ENCODE data around the gene AFG3L2. TPM values are rescaled to one million over a fixed set of nuclear protein-coding genes. Genes with fewer than 3 reads are reported as not detected.

AFG3L2 gene
- total RNA-seq, 1 experiment from 2014 or later: 73.5 TPM

GRCh38 chr18:12335503-12335902 is 41.5 kb downstream of the AFG3L2 start:
- H3T11ph ChIP-seq (ENCODE audit: low read length): no peak overlapping the region
- H4K91ac ChIP-seq (ENCODE audit: insufficient read length, low read depth, low read length): no peak overlapping the region
- H3K9me3 ChIP-seq (ENCODE audit: control insufficient read depth, low read depth, low read length): no peaks in the 10 kb centered on the region
- H3K79me1 ChIP-seq (ENCODE audit: insufficient read depth, low read depth, low read length, poor library complexity, severe bottlenecking): no peaks in the 10 kb centered on the region
- Mint-ChIP-seq H3K36me3 (ENCODE audit: insufficient read depth in 1 of 3, low read depth in 3 of 3) (peaks cover 16 to 24% (median 18%) of the 10 kb centered on the region in 3 experiments), H3K4me3 (peak overlapping the region; percentile 28 to 71), H3K9me3 (peaks cover 0 to 5% of the 10 kb centered on the region in 2 experiments; a peak in 2 of 5 replicates), H3K27me3 (ENCODE audit: low read depth) (no peaks in the 10 kb centered on the region), H3K27ac (peak overlapping the region; percentile 93 to 99 (median 94)), H3K4me1 (peaks cover 50 to 57% of the 10 kb centered on the region in 2 experiments)
- no peak overlapping the region for H3K9ac ChIP-seq (ENCODE audit: extremely low read depth, insufficient read length, low read length)
- no peak overlapping the region for H3K4me2 ChIP-seq (ENCODE audit: insufficient read depth, insufficient read length, low read length)
- H2BK15ac ChIP-seq (ENCODE audit: low read depth, low read length): no peak overlapping the region
- H4K20me1 ChIP-seq (ENCODE audit: control insufficient read depth, insufficient read depth, insufficient read length): no peaks in the 10 kb centered on the region
- no peaks in the 10 kb centered on the region for H3K79me2 ChIP-seq (ENCODE audit: insufficient read depth, low read length)
- no peak overlapping the region for H2AFZ ChIP-seq (ENCODE audit: low read length)
- H3K4me1 ChIP-seq (ENCODE audit: insufficient read depth, low read length): peaks cover 33% of the 10 kb centered on the region; the same call in 1 of the 2 replicates
- DNase-seq: no peak
- no peak overlapping the region for H3K23ac ChIP-seq (ENCODE audit: insufficient read length, low read depth, low read length)
- H3K27me3 ChIP-seq (ENCODE audit: insufficient read depth, low read length): no peaks in the 10 kb centered on the region
- H3K23me2 ChIP-seq (ENCODE audit: insufficient read length, low read depth, low read length, poor library complexity, severe bottlenecking): no peaks in the 10 kb centered on the region
- H2AK5ac ChIP-seq (ENCODE audit: insufficient read length, low read length): no peak overlapping the region
- H3K56ac ChIP-seq (ENCODE audit: insufficient read length, low read depth, low read length): no peak overlapping the region
- H2BK20ac ChIP-seq (ENCODE audit: low read depth, low read length, poor library complexity, severe bottlenecking): no peak overlapping the region
- no peak overlapping the region for H3K27ac ChIP-seq (ENCODE audit: insufficient read length, low read depth, low read length)
- H3K4ac ChIP-seq (ENCODE audit: low read depth, low read length): no peak overlapping the region; the same call in 1 of the 2 replicates
- no peak overlapping the region for H4K8ac ChIP-seq (replicated peaks; ENCODE audit: insufficient read length, low read depth, low read length)
- peak overlapping the region; percentile 4; the same call in 1 of the 2 replicates for H3K14ac ChIP-seq (ENCODE audit: insufficient read depth, low read length)
- H2BK5ac ChIP-seq (ENCODE audit: insufficient read length, low read length): no peak overlapping the region
- no peak overlapping the region for H4K5ac ChIP-seq (ENCODE audit: insufficient read length, low read depth, low read length)
- H2BK120ac ChIP-seq (ENCODE audit: low read depth, low read length, poor library complexity, severe bottlenecking): no peak overlapping the region
- WGBS (ENCODE audit: extremely low coverage, insufficient read length, low lambda C conversion rate): no CpG with 5 or more reads among the region's 7 CpGs
- TF ChIP-seq CTCF (conservative IDR thresholded peaks at IDR 0.05): no peak
- no peak overlapping the region for H2BK12ac ChIP-seq (ENCODE audit: insufficient read length, low read depth, low read length)
- peak overlapping the region; percentile 29 for H3K18ac ChIP-seq (ENCODE audit: insufficient read length, low read depth, low read length)
